HG03378 (cell line): ENCODE data around the gene C5orf24.
"Not testable (repeated sequence)": the region's sequence is repeated elsewhere in the genome, so short reads cannot be mapped to it uniquely, and the experiment has no call there.

Experiments used
- ATAC-seq: cut with Tn5 transposase; IDR thresholded peaks from one replicate; pipeline ENCODE4 v1.9.1; 2021; ENCODE audit warnings: mild to moderate bottlenecking, moderate library complexity; ENCODE audit not compliant: unreplicated experiment

Gene C5orf24

GRCh38 chr5:134845852-134846640, at the start of gene C5orf24:
Gene C5orf24, plus strand, starts transcription at chr5:134845968. Its CDS starts 8,933 bp downstream, at chr5:134854901.
- peak; percentile 73 for ATAC-seq

- no peak for ATAC-seq
These were observed 47.3 kb upstream of the C5orf24 start for GRCh38 chr5:134798468-134798867.

- no peak for ATAC-seq
These were observed 41.9 kb upstream of the C5orf24 start for GRCh38 chr5:134803821-134804220.

- ATAC-seq = no peak
These were observed 32.4 kb upstream of the C5orf24 start for GRCh38 chr5:134813407-134813806.

- no peak for ATAC-seq
These were observed 31.9 kb upstream of the C5orf24 start for GRCh38 chr5:134813827-134814226.

GRCh38 chr5:134817006-134817405, 28.8 kb upstream of the C5orf24 start:
- ATAC-seq = no peak

GRCh38 chr5:134818776-134819175, 27.0 kb upstream of the C5orf24 start:
- no peak for ATAC-seq

- ATAC-seq = no peak
These were observed 26.3 kb upstream of the C5orf24 start for GRCh38 chr5:134819407-134819963.

- ATAC-seq = no peak
These were observed 23.9 kb upstream of the C5orf24 start for GRCh38 chr5:134821841-134822240.

- no peak for ATAC-seq
These were observed 21.1 kb upstream of the C5orf24 start for GRCh38 chr5:134824681-134825080.

GRCh38 chr5:134825212-134825611, 20.6 kb upstream of the C5orf24 start:
- peak; percentile 49 for ATAC-seq

- ATAC-seq = no peak
These were observed 12.3 kb upstream of the C5orf24 start for GRCh38 chr5:134833340-134834032.

- ATAC-seq = no peak
These were observed 10.1 kb upstream of the C5orf24 start for GRCh38 chr5:134835623-134836022.

GRCh38 chr5:134837530-134838181, 8.1 kb upstream of the C5orf24 start:
- ATAC-seq = no peak

- ATAC-seq = not testable (repeated sequence)
These were observed 7.4 kb upstream of the C5orf24 start for GRCh38 chr5:134838361-134838760.

GRCh38 chr5:134840811-134841210, 5.0 kb upstream of the C5orf24 start:
- ATAC-seq = no peak

GRCh38 chr5:134844252-134844651, 1.5 kb upstream of the C5orf24 start:
- no peak for ATAC-seq

GRCh38 chr5:134845335-134845851, 375 bp upstream of the C5orf24 start:
- no peak for ATAC-seq

GRCh38 chr5:134846641-134846960, 833 bp downstream of the C5orf24 start:
- ATAC-seq = no peak

GRCh38 chr5:134849434-134849933, 3.7 kb downstream of the C5orf24 start:
- not testable (repeated sequence) for ATAC-seq

- ATAC-seq = no peak
These were observed 5.6 kb downstream of the C5orf24 start for GRCh38 chr5:134851307-134851923.
